Tibial nerve (tissue), 4 donors: ENCODE measurements around the gene MFN1. TPM values are rescaled to one million over a fixed set of nuclear protein-coding genes. Genes with fewer than 3 reads are reported as not detected.

Source experiments
- DNase-seq, 2 donors: peaks; one replicate each; pipeline ENCODE4 v3.0.0-alpha.2; 2019; ENCODE audit warnings: low spot score in 2 of 2
- H3K27ac ChIP-seq, 4 donors: fragments of 200-600 bp; sonication (generic) in 3 of 4; one replicate each; pipeline ENCODE4 v1.5.1; 2017 to 2019; ENCODE audit warnings: mild to moderate bottlenecking in 1 of 4
- H3K27me3 ChIP-seq, 2 donors: fragments of 200-600 bp; sonication (generic) in 1 of 2; one replicate each; pipeline versions ENCODE4 v1.5.1 to v1.6.0; 2017 to 2019
- H3K36me3 ChIP-seq, 3 donors: fragments of 200-600 bp; sonication (generic); one replicate each; pipeline ENCODE4 v1.5.1; 2018 to 2019
- H3K4me1 ChIP-seq, 4 donors: fragments of 200-600 bp; sonication (generic) in 3 of 4; one replicate each; pipeline ENCODE4 v1.5.1; 2017 to 2019
- H3K4me3 ChIP-seq, 4 donors: fragments of 200-600 bp; sonication (generic) in 3 of 4; one replicate each; pipeline ENCODE4 v1.5.1; 2017 to 2019; ENCODE audit warnings: mild to moderate bottlenecking in 1 of 4, moderate library complexity in 1 of 4
- H3K9me3 ChIP-seq, 4 donors: fragments of 200-600 bp; sonication (generic) in 3 of 4; one replicate each; pipeline ENCODE4 v1.5.1; 2017 to 2019
- CTCF ChIP-seq, 5 experiments: fragments of 200-600 bp in 3 of 5; fragments of 450-650 bp in 2 of 5; sonication (generic) in 3 of 5; IDR thresholded peaks; one replicate each; pipeline ENCODE4 v1.5.1; 2016 to 2019; ENCODE audit warnings: antibody characterized with exemption in 5 of 5, mild to moderate bottlenecking in 3 of 5, moderate library complexity in 2 of 5
- EP300 ChIP-seq, 2 donors: sonication (generic); formaldehyde crosslinking; IDR thresholded peaks; one replicate each; pipeline ENCODE4 v1.6.1; 2017; ENCODE audit warnings: antibody characterized with exemption in 2 of 2, mild to moderate bottlenecking in 1 of 2
- POLR2A ChIP-seq, 2 donors: fragments of 450-650 bp; IDR thresholded peaks; one replicate each; pipeline ENCODE4 v1.6.1; 2017; ENCODE audit warnings: antibody characterized with exemption in 2 of 2, mild to moderate bottlenecking in 2 of 2, moderate library complexity in 2 of 2
- WGBS, 2 donors: methylation state at CpG; one replicate each; pipeline ENCODE4 v1.1.5; 2018; 5-methylcytosine and 5-hydroxymethylcytosine counted together
- total RNA-seq, 4 donors: library from RNA; depleted of rRNA; stranded (reverse); fragments of >200 nt; gene quantifications; one replicate each; pipeline ENCODE4 v1.1.0, GENCODE V29; 2016

The MFN1 gene
- total RNA-seq, 4 donors from 2014 or later: 20.0 to 41.7 (median 39.2) TPM

DNA sequence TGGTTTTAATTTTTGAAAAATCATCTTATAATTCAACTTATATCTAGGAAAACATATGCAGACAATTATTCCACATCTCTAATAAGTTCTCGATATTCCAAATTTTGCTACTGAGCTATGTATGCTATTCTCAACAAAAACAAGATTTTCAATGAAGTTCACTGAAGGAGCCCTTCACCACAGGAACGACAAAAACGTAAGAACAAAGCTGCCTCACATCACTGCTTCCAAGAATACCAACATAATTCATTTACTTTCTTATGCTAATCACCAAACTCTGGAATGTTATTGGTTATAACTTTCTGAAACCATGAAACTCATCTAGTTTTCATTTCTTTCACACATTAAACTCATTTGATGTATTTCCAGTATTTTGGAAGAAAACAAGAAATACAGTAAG, 54.1 kb downstream of the MFN1 start:
- WGBS, 2 donors: 43 to 50% methylated on average over 3 of the region's 3 CpGs
- Histone ChIP-seq H3K9me3 (no peaks in the 10 kb centered on the region), H3K27me3 (no peaks in the 10 kb centered on the region), H3K4me1 (peaks cover 0 to 7% (median 0%) of the 10 kb centered on the region in 4 donors), H3K27ac (no peak overlapping the region), H3K4me3 (no peak overlapping the region), H3K36me3 (peaks cover 0 to 44% (median 0%) of the 10 kb centered on the region in 3 donors)
- DNase-seq: no peak
- TF ChIP-seq EP300 (IDR thresholded peaks at IDR 0.05): no peak
- no peak for TF ChIP-seq POLR2A (IDR thresholded peaks at IDR 0.05)
- no peak for TF ChIP-seq CTCF (IDR thresholded peaks at IDR 0.05)

GRCh38 chr3:179402963-179403362, 55.5 kb downstream of the MFN1 start:
- 62 to 75% methylated on average over 5 of the region's 5 CpGs for WGBS, 2 donors
- H3K36me3 ChIP-seq: peaks cover 0 to 50% (median 0%) of the 10 kb centered on the region in 3 donors
- DNase-seq: no peak

DNA sequence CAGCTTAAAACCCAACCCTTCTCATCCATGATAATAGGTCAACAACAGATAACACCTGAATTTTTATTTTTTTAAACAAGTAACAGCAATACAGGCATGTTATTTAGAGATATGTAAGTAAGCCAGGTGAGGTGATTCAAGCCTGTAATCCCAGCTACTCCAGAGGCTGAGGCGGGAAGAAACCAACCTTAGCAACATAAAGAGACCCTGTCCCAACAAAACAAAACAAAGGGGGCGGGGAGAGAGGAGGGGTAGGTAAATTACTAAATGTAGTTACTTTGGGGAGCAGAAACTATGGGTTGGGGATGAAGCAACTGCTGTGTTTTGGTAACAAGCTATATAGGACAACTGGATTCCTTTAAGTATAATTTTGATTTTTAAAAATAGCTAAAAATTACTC, 56.8 kb downstream of the MFN1 start:
- Histone ChIP-seq H3K36me3 (peaks cover 0 to 60% (median 0%) of the 10 kb centered on the region in 3 donors), H3K27ac (no peak overlapping the region), H3K4me3 (no peak overlapping the region), H3K27me3 (no peaks in the 10 kb centered on the region), H3K4me1 (peaks cover 0 to 7% (median 0%) of the 10 kb centered on the region in 4 donors), H3K9me3 (no peaks in the 10 kb centered on the region)
- WGBS, 2 donors: 90 to 93% methylated on average over 2 of the region's 2 CpGs
- no peak for TF ChIP-seq POLR2A (IDR thresholded peaks at IDR 0.05)
- TF ChIP-seq EP300 (IDR thresholded peaks at IDR 0.05): no peak
- TF ChIP-seq CTCF (IDR thresholded peaks at IDR 0.05): no peak
- DNase-seq: no peak

More at GRCh38 chr3:179402963-179403362, 55.5 kb downstream of the MFN1 start:
- Histone ChIP-seq H3K4me1 (peaks cover 0 to 7% (median 0%) of the 10 kb centered on the region in 4 donors), H3K27ac (peak overlapping the region in 1 of 4 donors; percentile 28), H3K27me3 (no peaks in the 10 kb centered on the region), H3K9me3 (no peaks in the 10 kb centered on the region), H3K4me3 (no peak overlapping the region)
- TF ChIP-seq EP300 (IDR thresholded peaks at IDR 0.05) (no peak), CTCF (IDR thresholded peaks at IDR 0.05) (no peak), POLR2A (IDR thresholded peaks at IDR 0.05) (no peak)

- WGBS, 2 donors: 88% methylated on average over 2 of the region's 2 CpGs
- no peak overlapping the region for H3K4me3 ChIP-seq
These were observed 62.8 kb downstream of the MFN1 start for GRCh38 chr3:179410331-179410730.

DNA sequence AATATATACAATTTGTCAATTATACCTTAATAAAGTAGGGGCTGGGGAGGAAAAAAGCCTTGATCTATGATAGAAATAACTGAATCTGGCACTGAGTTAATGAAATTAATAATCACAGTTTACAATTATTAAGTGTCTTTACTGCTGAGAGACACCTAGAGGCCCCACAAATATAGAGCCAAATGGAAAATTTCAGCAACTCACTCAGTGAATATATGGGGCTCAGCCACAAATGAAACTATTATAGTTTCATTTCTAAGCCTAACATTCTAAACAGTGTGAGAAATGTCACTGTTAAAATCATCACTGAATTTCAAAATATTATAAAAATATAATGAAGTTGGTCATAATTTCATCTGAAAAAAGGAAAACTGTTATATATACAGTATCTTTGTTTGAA, 63.5 kb downstream of the MFN1 start:
- H3K4me3 ChIP-seq: no peak overlapping the region
- no peaks in the 10 kb centered on the region for H3K9me3 ChIP-seq
- no peak for DNase-seq
- H3K27me3 ChIP-seq: no peaks in the 10 kb centered on the region
- no peaks in the 10 kb centered on the region for H3K4me1 ChIP-seq
- H3K27ac ChIP-seq: no peak overlapping the region
- no peak for TF ChIP-seq CTCF (IDR thresholded peaks at IDR 0.05)
- TF ChIP-seq EP300 (IDR thresholded peaks at IDR 0.05): no peak
- no peak for TF ChIP-seq POLR2A (IDR thresholded peaks at IDR 0.05)
- H3K36me3 ChIP-seq: peaks cover 0 to 68% (median 0%) of the 10 kb centered on the region in 3 donors

More at GRCh38 chr3:179410331-179410730, 62.8 kb downstream of the MFN1 start:
- Histone ChIP-seq H3K36me3 (peaks cover 0 to 71% (median 0%) of the 10 kb centered on the region in 3 donors), H3K27ac (no peak overlapping the region), H3K4me1 (no peaks in the 10 kb centered on the region), H3K9me3 (no peaks in the 10 kb centered on the region), H3K27me3 (no peaks in the 10 kb centered on the region)
- no peak for TF ChIP-seq CTCF (IDR thresholded peaks at IDR 0.05)
- no peak for TF ChIP-seq POLR2A (IDR thresholded peaks at IDR 0.05)
- TF ChIP-seq EP300 (IDR thresholded peaks at IDR 0.05): no peak
- no peak for DNase-seq
